H1 (cell line): ENCODE data around the gene ENOSF1.

Experiments used
- CTCF ChIP-seq, 3 experiments: IDR thresholded peaks; 1 replicate in 2 of 3; 2 replicates in 1 of 3; pipeline versions ENCODE4 v1.5.1 to v1.6.1; 2011; ENCODE audit warnings: low read length in 3 of 3, mild to moderate bottlenecking in 3 of 3, inconsistent platforms in 2 of 3, low read depth in 1 of 3, moderate library complexity in 1 of 3; ENCODE audit not compliant: insufficient read depth in 1 of 3; ENCODE audit errors: control extremely low read depth in 1 of 3
- RAD21 ChIP-seq, 2 experiments: IDR thresholded peaks in 1 of 2; conservative IDR thresholded peaks in 1 of 2; 2 replicates each; pipeline ENCODE4 v1.6.1; 2011; ENCODE audit warnings: low read depth in 2 of 2, low read length in 2 of 2, improper control_type of control experiment in 1 of 2, inconsistent platforms in 1 of 2, mild to moderate bottlenecking in 1 of 2, moderate library complexity in 1 of 2

GRCh38 chr18:713135-713490 is 683 bp upstream of the ENOSF1 start:
- TF ChIP-seq CTCF (IDR thresholded peaks at IDR 0.05; ENCODE audit: control extremely low read depth in 1 of 3, insufficient read depth in 1 of 3, low read depth in 1 of 3, low read length in 3 of 3), result no peak
- no peak for TF ChIP-seq RAD21 (IDR thresholded peaks at IDR 0.05 in 1 of 2, conservative IDR thresholded peaks at IDR 0.05 in 1 of 2; ENCODE audit: low read depth in 2 of 2, low read length in 2 of 2)
